ENCODE data around the gene CCDC142. TPM values are rescaled to one million over a fixed set of nuclear protein-coding genes. Genes with fewer than 3 reads are reported as not detected.

CCDC142 gene
- total and polyA plus RNA-seq, 10 of the 15 experiments (the other 5 are each of a cell fraction or from before 2014, with no cell fraction given): 0.93 to 16.9 (median 9.0) TPM

DNA sequence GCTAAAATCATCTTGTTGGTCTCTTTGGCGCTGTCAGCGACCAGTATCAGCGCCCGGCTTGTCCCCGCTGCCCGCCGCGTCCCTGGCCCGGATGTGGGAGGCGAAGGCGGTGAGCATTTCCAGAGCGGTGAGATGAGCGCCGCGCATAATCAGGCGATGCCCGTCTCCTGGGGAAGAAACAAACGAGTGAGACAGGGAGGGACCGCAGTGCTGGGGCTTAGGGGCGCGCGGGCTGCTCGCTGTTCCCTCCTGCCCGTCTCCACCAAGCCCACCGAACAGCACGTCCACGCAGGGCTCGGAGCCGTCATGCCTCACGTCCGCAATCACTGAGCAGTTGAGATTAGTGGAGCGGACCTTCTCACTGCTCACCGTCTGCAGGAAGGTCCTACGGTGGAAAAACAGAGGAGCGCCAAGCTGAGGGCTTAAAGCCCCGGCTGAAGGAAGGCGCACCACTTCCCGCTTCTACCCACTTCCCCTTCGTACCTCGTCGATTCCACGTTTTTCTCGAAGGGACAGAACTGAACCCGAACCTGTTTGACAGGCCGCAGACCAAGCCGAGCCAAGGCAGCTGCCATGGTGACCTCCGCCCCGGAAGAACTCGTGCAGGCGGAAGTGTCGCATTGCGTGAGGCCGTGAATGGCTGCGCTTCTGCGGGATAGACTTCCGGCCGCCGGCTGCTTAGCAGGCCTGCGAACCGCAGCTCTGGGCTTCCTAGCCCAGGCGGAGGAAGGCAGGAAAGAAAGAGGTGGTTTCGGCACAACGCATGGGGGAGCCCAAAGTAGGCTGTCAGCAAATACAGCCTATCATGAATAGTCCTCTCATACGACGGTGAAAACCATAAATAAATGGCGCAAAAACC lies 10.5 kb downstream of the CCDC142 start, which contains the start of gene MRPL53 (continued):
- no peak for TF ChIP-seq IRF4 (IDR thresholded peaks at IDR 0.05; ENCODE audit: low read depth, low read length)
- TF ChIP-seq, protein P1, sequence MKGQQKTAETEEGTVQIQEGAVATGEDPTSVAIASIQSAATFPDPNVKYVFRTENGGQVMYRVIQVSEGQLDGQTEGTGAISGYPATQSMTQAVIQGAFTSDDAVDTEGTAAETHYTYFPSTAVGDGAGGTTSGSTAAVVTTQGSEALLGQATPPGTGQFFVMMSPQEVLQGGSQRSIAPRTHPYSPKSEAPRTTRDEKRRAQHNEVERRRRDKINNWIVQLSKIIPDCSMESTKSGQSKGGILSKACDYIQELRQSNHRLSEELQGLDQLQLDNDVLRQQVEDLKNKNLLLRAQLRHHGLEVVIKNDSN (IDR thresholded peaks at IDR 0.05; ENCODE audit: borderline replicate concordance, extremely low read length, insufficient read depth, low read depth, low read length): no peak
- no peak for TF ChIP-seq KAT2A (conservative IDR thresholded peaks at IDR 0.05; ENCODE audit: control insufficient read depth, low read depth, low read length)
- peak; percentile 59; the same call in 1 of the 2 replicates for TF ChIP-seq NFYB (IDR thresholded peaks at IDR 0.05; ENCODE audit: insufficient read depth, low read depth, low read length)
- peak; percentile 93 for TF ChIP-seq MTA2 (IDR thresholded peaks at IDR 0.05; ENCODE audit: low read depth)
- TF ChIP-seq POLR2AphosphoS5 (IDR thresholded peaks at IDR 0.05; ENCODE audit: low read length): peak; percentile 96
- TF ChIP-seq NR2F1 (conservative IDR thresholded peaks at IDR 0.05): peak; percentile 73
- peak; percentile 79; the same call in 1 of the 2 replicates for TF ChIP-seq CBX5 (IDR thresholded peaks at IDR 0.05; ENCODE audit: low read depth)
- no peak for TF ChIP-seq ZNF622 (IDR thresholded peaks at IDR 0.05)
- peak; percentile 88 for TF ChIP-seq TAF1 (IDR thresholded peaks at IDR 0.05; ENCODE audit: borderline replicate concordance, low read depth, low read length)
- peak; percentile 80 for TF ChIP-seq HCFC1 (IDR thresholded peaks at IDR 0.05; ENCODE audit: low read length)
- TF ChIP-seq ZNF207 (IDR thresholded peaks at IDR 0.05; ENCODE audit: borderline replicate concordance): peak; percentile 85; the same call in 1 of the 2 replicates
- no peak for TF ChIP-seq PAX8 (IDR thresholded peaks at IDR 0.05)
- TF ChIP-seq NFIC (IDR thresholded peaks at IDR 0.05; ENCODE audit: low read depth, low read length): 0 out of 2 replicates have a peak, but pooled peaks have one; percentile 48
- peak; percentile 35; the same call in 1 of the 2 replicates for TF ChIP-seq FOXM1 (IDR thresholded peaks at IDR 0.05; ENCODE audit: low read depth, low read length)
- TF ChIP-seq SPI1 (IDR thresholded peaks at IDR 0.05; ENCODE audit: borderline replicate concordance, insufficient read depth, low read depth, low read length): peak; percentile 39
- TF ChIP-seq CEBPB (IDR thresholded peaks at IDR 0.05; ENCODE audit: borderline replicate concordance in 1 of 2, low read depth in 2 of 2, low read length in 2 of 2): no peak
- TF ChIP-seq, protein P2, sequence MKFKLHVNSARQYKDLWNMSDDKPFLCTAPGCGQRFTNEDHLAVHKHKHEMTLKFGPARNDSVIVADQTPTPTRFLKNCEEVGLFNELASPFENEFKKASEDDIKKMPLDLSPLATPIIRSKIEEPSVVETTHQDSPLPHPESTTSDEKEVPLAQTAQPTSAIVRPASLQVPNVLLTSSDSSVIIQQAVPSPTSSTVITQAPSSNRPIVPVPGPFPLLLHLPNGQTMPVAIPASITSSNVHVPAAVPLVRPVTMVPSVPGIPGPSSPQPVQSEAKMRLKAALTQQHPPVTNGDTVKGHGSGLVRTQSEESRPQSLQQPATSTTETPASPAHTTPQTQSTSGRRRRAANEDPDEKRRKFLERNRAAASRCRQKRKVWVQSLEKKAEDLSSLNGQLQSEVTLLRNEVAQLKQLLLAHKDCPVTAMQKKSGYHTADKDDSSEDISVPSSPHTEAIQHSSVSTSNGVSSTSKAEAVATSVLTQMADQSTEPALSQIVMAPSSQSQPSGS (IDR thresholded peaks at IDR 0.05; ENCODE audit: low read length): peak; percentile 69; the same call in 1 of the 2 replicates
- no peak for TF ChIP-seq RBBP5 (conservative IDR thresholded peaks at IDR 0.05)
- TF ChIP-seq MEF2A (IDR thresholded peaks at IDR 0.05; ENCODE audit: insufficient read depth, low read depth, low read length): peak; percentile 61; the same call in 1 of the 2 replicates
- TF ChIP-seq, protein P3, sequence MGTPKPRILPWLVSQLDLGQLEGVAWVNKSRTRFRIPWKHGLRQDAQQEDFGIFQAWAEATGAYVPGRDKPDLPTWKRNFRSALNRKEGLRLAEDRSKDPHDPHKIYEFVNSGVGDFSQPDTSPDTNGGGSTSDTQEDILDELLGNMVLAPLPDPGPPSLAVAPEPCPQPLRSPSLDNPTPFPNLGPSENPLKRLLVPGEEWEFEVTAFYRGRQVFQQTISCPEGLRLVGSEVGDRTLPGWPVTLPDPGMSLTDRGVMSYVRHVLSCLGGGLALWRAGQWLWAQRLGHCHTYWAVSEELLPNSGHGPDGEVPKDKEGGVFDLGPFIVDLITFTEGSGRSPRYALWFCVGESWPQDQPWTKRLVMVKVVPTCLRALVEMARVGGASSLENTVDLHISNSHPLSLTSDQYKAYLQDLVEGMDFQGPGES (IDR thresholded peaks at IDR 0.05): 0 out of 2 replicates have a peak, but pooled peaks have one; percentile 20
- TF ChIP-seq NBN (IDR thresholded peaks at IDR 0.05): peak; percentile 92
- peak; percentile 95 for TF ChIP-seq RUNX3 (IDR thresholded peaks at IDR 0.05; ENCODE audit: low read length)
- TF ChIP-seq BCL11A (IDR thresholded peaks at IDR 0.05; ENCODE audit: low read depth, low read length): peak; percentile 37; the same call in 1 of the 2 replicates
- TF ChIP-seq YBX1 (IDR thresholded peaks at IDR 0.05): no peak

All from GM12878 (cell line).